ENCODE data around the gene TCERG1L.

TCERG1L gene

DNA sequence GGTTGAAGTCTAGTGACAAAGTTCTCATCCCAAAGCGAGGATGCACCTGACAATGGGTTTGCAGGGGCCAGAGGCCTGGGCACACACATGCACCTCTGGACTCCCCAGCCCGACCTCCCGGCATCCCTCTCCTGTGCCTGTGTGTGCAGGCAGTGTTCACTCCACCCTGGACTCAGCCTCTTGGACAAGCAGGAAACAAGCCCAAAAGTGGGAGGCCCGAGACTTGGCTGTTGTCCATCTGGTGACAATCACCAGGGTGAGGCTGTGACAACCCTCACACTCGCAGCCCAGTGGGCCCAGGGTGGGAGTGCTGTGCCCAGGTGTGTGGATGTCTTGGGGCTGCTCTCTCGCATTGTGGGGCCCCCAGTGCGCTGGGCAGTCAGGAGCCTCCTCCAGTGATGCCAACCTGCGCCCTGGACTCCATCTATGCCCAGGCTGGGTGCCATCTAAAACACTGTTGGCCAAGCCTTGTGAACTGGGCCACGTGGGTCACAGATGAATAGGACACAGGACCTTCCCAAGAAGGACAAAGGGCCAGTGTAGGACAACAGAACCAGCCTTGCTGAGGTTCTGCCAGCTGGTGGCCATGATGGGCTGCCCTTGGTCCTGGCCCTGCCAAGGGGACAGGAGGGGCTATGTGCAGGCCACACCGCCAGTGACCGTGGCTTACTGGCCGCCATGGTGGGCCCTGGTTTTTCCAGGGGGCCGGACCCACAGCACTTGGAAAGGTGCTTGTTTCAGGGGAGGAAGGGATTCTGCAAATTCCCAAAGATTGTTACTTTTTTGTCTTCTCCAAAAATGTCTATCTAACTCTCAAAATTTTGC is 144.3 kb downstream of the TCERG1L start:
- TF ChIP-seq, protein P1, sequence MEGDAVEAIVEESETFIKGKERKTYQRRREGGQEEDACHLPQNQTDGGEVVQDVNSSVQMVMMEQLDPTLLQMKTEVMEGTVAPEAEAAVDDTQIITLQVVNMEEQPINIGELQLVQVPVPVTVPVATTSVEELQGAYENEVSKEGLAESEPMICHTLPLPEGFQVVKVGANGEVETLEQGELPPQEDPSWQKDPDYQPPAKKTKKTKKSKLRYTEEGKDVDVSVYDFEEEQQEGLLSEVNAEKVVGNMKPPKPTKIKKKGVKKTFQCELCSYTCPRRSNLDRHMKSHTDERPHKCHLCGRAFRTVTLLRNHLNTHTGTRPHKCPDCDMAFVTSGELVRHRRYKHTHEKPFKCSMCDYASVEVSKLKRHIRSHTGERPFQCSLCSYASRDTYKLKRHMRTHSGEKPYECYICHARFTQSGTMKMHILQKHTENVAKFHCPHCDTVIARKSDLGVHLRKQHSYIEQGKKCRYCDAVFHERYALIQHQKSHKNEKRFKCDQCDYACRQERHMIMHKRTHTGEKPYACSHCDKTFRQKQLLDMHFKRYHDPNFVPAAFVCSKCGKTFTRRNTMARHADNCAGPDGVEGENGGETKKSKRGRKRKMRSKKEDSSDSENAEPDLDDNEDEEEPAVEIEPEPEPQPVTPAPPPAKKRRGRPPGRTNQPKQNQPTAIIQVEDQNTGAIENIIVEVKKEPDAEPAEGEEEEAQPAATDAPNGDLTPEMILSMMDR (conservative IDR thresholded peaks at IDR 0.05): no peak
- no peak overlapping the region for H3K27ac ChIP-seq

DNA sequence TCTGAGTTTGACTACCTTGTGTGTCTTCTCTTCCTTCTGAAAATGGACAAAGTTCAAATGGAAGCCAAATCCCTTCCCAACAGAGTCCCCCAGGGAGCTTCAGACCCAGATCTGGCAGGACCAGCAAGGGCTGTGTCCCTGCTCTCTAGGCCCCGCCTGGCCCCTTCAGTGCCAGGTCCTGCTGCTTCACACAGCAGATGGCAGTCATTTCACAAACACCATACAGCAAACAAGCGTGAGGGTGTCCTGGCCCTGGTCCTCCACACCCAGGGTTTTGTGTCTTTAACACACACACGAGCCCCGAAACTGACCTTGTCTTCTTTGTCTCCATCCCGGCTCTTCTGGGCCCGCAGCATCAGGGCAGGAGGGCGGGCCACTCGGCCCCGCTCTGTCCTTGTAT is 145.0 kb downstream of the TCERG1L start:
- TF ChIP-seq, protein P1 (conservative IDR thresholded peaks at IDR 0.05): no peak

DNA sequence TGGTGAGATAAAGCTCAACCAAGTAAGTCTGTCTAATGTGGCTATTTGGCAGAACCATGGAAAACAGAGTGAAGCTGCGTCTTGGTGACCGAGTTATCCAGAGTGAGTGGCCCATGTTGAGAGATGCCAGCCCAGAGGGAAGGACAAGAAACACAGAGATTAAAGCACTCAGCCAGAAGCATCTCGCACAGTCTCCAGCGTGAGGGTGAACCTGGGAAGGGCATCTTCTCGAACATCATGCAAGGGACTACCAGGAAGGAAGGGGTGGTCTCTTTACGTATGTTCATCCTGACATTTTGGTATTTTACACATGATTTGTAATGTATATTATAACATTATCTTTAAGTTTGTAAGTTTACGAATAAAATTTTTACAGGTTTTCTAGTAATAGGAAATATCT is 146.4 kb downstream of the TCERG1L start:
- H3K27ac ChIP-seq: no peak overlapping the region
- TF ChIP-seq, protein P1 (conservative IDR thresholded peaks at IDR 0.05): no peak

More for the DNA sequence above, 145.0 kb downstream of the TCERG1L start:
- no peak overlapping the region for H3K27ac ChIP-seq

DNA sequence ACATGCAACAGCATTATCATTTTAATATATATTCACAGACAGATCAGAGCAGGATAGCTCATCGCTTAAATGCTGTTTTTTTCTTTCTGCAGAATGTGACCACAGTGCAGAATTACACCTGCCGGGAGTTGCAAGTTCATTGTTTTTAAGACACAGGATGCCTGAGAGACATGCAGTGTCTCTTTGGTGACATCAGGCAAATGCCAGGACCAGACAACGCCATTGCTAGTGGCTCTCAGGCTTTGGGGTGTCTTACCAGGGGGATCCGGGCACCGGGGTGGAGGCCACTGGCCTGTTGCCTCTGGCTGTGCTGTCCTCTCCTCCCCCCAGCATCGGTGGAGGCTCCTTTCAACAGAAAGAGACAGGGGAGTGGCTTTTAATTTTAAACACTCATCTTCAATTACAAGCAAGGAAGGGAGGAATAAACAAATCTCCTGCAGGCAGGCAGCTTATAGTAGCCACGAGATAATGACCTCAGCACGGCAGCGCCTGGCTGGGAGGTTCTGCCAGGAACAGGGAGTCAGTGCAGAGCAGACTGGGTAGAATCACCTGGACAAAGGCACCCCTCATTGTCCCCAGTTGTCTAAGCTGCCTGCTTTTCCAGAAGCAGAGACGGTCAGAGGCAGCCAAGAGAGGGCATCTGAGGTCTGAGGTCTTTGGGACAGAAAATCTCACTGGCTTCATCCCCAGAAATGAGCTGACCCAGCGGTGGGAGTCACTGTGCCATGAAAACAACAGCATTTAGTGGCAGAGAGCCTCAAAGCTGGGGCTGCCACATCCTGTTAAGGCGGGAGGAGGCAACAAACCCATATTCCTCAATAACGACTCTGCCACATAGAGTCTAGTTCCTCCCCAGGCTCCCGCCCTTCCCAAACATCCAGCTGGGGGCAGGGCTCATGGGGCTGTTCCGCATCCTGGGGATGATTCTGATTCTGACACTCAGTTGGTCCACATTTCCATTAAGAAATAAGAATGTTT is 148.4 kb downstream of the TCERG1L start:
- TF ChIP-seq, protein P1 (conservative IDR thresholded peaks at IDR 0.05): no peak
- no peak overlapping the region for H3K27ac ChIP-seq

DNA sequence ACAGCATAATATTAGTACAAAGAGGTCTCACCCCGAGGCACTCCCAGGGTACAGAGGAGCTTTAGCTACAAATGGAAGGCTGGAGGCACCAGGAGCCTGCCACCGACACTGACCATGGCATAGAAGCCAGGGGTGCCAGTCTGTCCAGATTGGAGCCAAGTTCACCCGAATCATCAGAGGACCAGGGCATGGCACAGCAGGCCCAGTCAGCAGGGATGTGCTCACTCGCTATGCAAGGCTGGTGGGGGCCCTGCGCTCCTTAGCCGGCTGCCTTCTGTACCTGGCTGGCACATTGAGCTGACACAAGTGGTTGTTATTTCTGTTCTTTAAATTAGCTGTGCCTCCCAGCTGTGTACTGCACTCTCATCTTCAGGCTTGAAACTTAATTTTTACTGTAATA is 149.3 kb downstream of the TCERG1L start:
- no peak overlapping the region for H3K27ac ChIP-seq
- TF ChIP-seq, protein P1 (conservative IDR thresholded peaks at IDR 0.05): no peak

DNA sequence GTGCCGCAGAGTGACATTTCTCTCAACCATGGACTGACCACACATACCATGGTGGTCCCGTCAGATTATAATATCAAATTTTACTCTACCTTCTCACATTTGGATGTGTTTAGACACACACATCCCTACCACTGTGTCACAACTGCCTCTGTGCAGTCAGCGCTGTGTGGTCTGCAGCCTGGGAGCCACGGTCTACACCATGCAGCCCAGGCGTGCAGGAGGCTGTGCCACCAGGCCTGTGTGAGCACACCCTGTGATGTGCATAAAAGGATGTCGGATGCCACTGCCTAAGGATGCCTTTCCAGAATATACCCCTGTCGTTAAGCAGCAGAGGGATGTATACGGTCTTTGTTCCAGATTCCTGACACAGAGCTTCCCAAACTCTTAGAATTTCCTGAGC is 150.4 kb downstream of the TCERG1L start:
- H3K27ac ChIP-seq: no peak overlapping the region
- TF ChIP-seq, protein P1 (conservative IDR thresholded peaks at IDR 0.05): no peak
